HUES6 (cell line): ENCODE measurements around the gene THBS3.
"Not testable (repeated sequence)": the region's sequence is repeated elsewhere in the genome, so short reads cannot be mapped to it uniquely, and the experiment has no call there.

Source experiments
- H3K27ac ChIP-seq: 2 replicates; pipeline ENCODE4 v1.7.0; 2013; ENCODE audit warnings: low read depth, mild to moderate bottlenecking, low read length, inconsistent platforms
- H3K27me3 ChIP-seq: 2 replicates; pipeline ENCODE4 v1.6.1; 2013; ENCODE audit warnings: low read length; ENCODE audit not compliant: control insufficient read depth, insufficient read depth
- H3K36me3 ChIP-seq: 2 replicates; pipeline ENCODE4 v1.6.1; 2013; ENCODE audit warnings: low read length; ENCODE audit not compliant: control insufficient read depth, insufficient read depth
- H3K4me1 ChIP-seq: 2 replicates; pipeline ENCODE4 v1.6.1; 2013; ENCODE audit warnings: low read length; ENCODE audit not compliant: control insufficient read depth, insufficient read depth
- H3K4me3 ChIP-seq: 2 replicates; pipeline ENCODE4 v1.5.1; 2013; ENCODE audit warnings: low read depth, low read length
- H3K9ac ChIP-seq: one replicate; pipeline ENCODE4 v1.6.1; 2013; ENCODE audit warnings: mild to moderate bottlenecking, low read length
- H3K9me3 ChIP-seq: 2 replicates; pipeline ENCODE4 v1.6.1; 2013; ENCODE audit warnings: low read depth, low read length; ENCODE audit not compliant: control insufficient read depth, insufficient read depth

Gene THBS3

GRCh38 chr1:155218854-155219591 is 11.3 kb upstream of the THBS3 start:
- H3K27me3 ChIP-seq, result no peaks in the 10 kb centered on the region
- H3K36me3 ChIP-seq, result peaks cover 9% of the 10 kb centered on the region
- H3K4me1 ChIP-seq, result 0 out of 2 replicates have a peak, but pooled peaks cover 2% of the 10 kb centered on the region
- H3K9me3 ChIP-seq, result no peaks in the 10 kb centered on the region
- H3K9ac ChIP-seq, result no peak overlapping the region
- H3K4me3 ChIP-seq, result peak overlapping the region; percentile 40; the same call in 1 of the 2 replicates
- no peak overlapping the region for H3K27ac ChIP-seq

- H3K36me3 ChIP-seq, result peaks cover 17% of the 10 kb centered on the region
- not testable (repeated sequence) for H3K4me1 ChIP-seq, H3K27me3 ChIP-seq, H3K27ac ChIP-seq, H3K9ac ChIP-seq, H3K4me3 ChIP-seq, H3K9me3 ChIP-seq
Measured at GRCh38 chr1:155214702-155215101, 7.0 kb upstream of the THBS3 start.

- H3K4me3 ChIP-seq, H3K27ac ChIP-seq, H3K9ac ChIP-seq, H3K9me3 ChIP-seq, H3K27me3 ChIP-seq: not testable (repeated sequence)
- Histone ChIP-seq H3K4me1 (peaks cover 13% of the 10 kb centered on the region), H3K36me3 (peaks cover 17% of the 10 kb centered on the region)
Measured at GRCh38 chr1:155212051-155212440, 4.3 kb upstream of the THBS3 start.

- H3K27me3 ChIP-seq, H3K4me3 ChIP-seq, H3K9ac ChIP-seq, H3K9me3 ChIP-seq, H3K27ac ChIP-seq: not testable (repeated sequence)
- peaks cover 15% of the 10 kb centered on the region for H3K4me1 ChIP-seq
- H3K36me3 ChIP-seq, result peaks cover 15% of the 10 kb centered on the region
Measured at GRCh38 chr1:155211381-155212050, 3.8 kb upstream of the THBS3 start.

GRCh38 chr1:155210314-155211104 is 2.8 kb upstream of the THBS3 start:
- no peak overlapping the region for H3K4me3 ChIP-seq
- H3K9ac ChIP-seq, result no peak overlapping the region
- H3K4me1 ChIP-seq, result peaks cover 15% of the 10 kb centered on the region
- no peaks in the 10 kb centered on the region for H3K9me3 ChIP-seq
- no peaks in the 10 kb centered on the region for H3K27me3 ChIP-seq
- H3K27ac ChIP-seq, result no peak overlapping the region
- H3K36me3 ChIP-seq, result peaks cover 11% of the 10 kb centered on the region

GRCh38 chr1:155209312-155209721 is 1.6 kb upstream of the THBS3 start:
- H3K9ac ChIP-seq, result peak overlapping the region; percentile 91
- H3K4me3 ChIP-seq, result peak overlapping the region; percentile 85
- H3K36me3 ChIP-seq, result peaks cover 17% of the 10 kb centered on the region
- no peaks in the 10 kb centered on the region for H3K27me3 ChIP-seq
- H3K27ac ChIP-seq, result peak overlapping the region; percentile 98; the same call in 1 of the 2 replicates
- H3K9me3 ChIP-seq, result no peaks in the 10 kb centered on the region
- H3K4me1 ChIP-seq, result peaks cover 15% of the 10 kb centered on the region

- Histone ChIP-seq H3K36me3 (peaks cover 19% of the 10 kb centered on the region), H3K9me3 (no peaks in the 10 kb centered on the region), H3K27ac (peak within 1 kb of the TSS; percentile 98)
Measured at GRCh38 chr1:155208541-155209311, 1.0 kb upstream of the THBS3 start, which contains the start of gene MTX1. TSS of gene MTX1 (plus strand) at chr1:155208695. CDS start at chr1:155208805, 110 bp downstream.

GRCh38 chr1:155206891-155207805 is 549 bp downstream of the THBS3 start:
- Histone ChIP-seq H3K27me3 (no peaks in the 10 kb centered on the region), H3K27ac (no peak overlapping the region; the same call in 1 of the 2 replicates), H3K9ac (peak overlapping the region; percentile 79), H3K4me3 (peak overlapping the region; percentile 85), H3K4me1 (peaks cover 15% of the 10 kb centered on the region), H3K9me3 (no peaks in the 10 kb centered on the region), H3K36me3 (peaks cover 32% of the 10 kb centered on the region)

More at GRCh38 chr1:155208541-155209311, 1.0 kb upstream of the THBS3 start, which contains the start of gene MTX1:
- Histone ChIP-seq H3K4me1 (peaks cover 15% of the 10 kb centered on the region), H3K9ac (peak within 1 kb of the TSS; percentile 91), H3K4me3 (peak within 1 kb of the TSS; percentile 85), H3K27me3 (no peaks in the 10 kb centered on the region)

- H3K9me3 ChIP-seq, result no peaks in the 10 kb centered on the region
- no peak overlapping the region for H3K4me3 ChIP-seq
- H3K9ac ChIP-seq, result no peak overlapping the region
- H3K4me1 ChIP-seq, result peaks cover 15% of the 10 kb centered on the region
- H3K36me3 ChIP-seq, result peaks cover 40% of the 10 kb centered on the region
- H3K27ac ChIP-seq, result no peak overlapping the region
- no peaks in the 10 kb centered on the region for H3K27me3 ChIP-seq
Measured at GRCh38 chr1:155205969-155206593, 1.6 kb downstream of the THBS3 start.
